NCI-H345 treated with DMSO at 0.1 percent for 48 hours (cell line): ENCODE data around the gene KBTBD3.
"Not testable (repeated sequence)": the region's sequence is repeated elsewhere in the genome, so short reads cannot be mapped to it uniquely, and the experiment has no call there.

ENCODE experiments used
- DNase-seq: peaks from one replicate; lab custom pipeline; 2025; ENCODE audit not compliant: unreplicated experiment; lab: John Stamatoyannopoulos, UW

Gene KBTBD3

GRCh38 chr11:106011481-106011880, 65.7 kb downstream of the KBTBD3 start:
- no peak for DNase-seq

GRCh38 chr11:106003094-106003493, 74.1 kb downstream of the KBTBD3 start:
- DNase-seq, result not testable (repeated sequence)

- DNase-seq, result no peak
Measured at GRCh38 chr11:106001304-106002012, 75.7 kb downstream of the KBTBD3 start.
